ENCODE results near the gene ANKRD13C. TPM values are rescaled to one million over a fixed set of nuclear protein-coding genes. Genes with fewer than 3 reads are reported as not detected.
A peak's percentile ranks its signal among the peaks of the same experiment; 100 is the strongest.

The ANKRD13C gene
- 10 to 100 TPM; 24.1 to 24.9 TPM for total RNA-seq

GRCh38 chr1:70354332-70355110 is at the start of gene ANKRD13C:
Gene ANKRD13C (minus strand): TSS chr1:70354722. CDS start chr1:70354408, 314 bp downstream.
- peak; percentile 94 for DNase-seq
- Mint-ChIP-seq H3K9me3 (no peaks in the 10 kb centered on the region), H3K4me1 (peaks cover 42% of the 10 kb centered on the region), H3K27me3 (no peaks in the 10 kb centered on the region), H3K4me3 (peak within 1 kb of the TSS; percentile 83), H3K36me3 (ENCODE audit: low read depth) (peaks cover 36% of the 10 kb centered on the region), H3K27ac (peak within 1 kb of the TSS; percentile 91)
- ChIA-PET CTCF (interaction anchor here (0.6 to 3.1 kb wide), 3 partner anchors 11 to 153 kb away, joined by 3 to 25 read pairs (median 3); partner anchors contain the start of gene CTH), POLR2A (interaction anchor here (0.6 to 5.0 kb wide), 34 partner anchors 9 to 727 kb away, joined by 3 to 182 read pairs (median 5); partner anchors contain the start of genes CTH, LRRC40, SRSF11 and ZRANB2)

DNA sequence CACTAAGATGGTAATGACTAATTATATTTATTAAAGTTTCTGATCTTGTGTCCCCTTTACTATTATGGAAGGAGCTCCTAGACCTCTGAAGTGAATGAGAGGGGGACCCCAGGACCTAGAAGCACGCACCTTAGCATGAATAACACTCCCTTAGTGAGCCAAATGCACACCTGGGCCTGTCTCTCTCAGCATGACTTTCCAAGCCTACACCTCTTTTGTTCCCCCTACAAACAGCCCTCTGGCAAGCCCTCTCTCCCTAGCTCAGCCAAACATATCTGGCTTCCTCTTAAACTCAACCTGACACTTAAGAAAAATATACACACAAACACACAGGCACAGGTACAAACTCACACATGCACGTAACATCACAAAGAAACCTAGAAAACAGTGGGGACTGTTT is 49.2 kb upstream of the ANKRD13C start:
- Mint-ChIP-seq H3K4me1 (no peaks in the 10 kb centered on the region), H3K27me3 (peaks cover 12% of the 10 kb centered on the region), H3K27ac (no peak overlapping the region), H3K9me3 (no peaks in the 10 kb centered on the region), H3K36me3 (ENCODE audit: low read depth) (no peaks in the 10 kb centered on the region), H3K4me3 (no peak overlapping the region)
- ChIA-PET POLR2A (no interaction called here), CTCF (no interaction called here)
- no peak for DNase-seq

DNA sequence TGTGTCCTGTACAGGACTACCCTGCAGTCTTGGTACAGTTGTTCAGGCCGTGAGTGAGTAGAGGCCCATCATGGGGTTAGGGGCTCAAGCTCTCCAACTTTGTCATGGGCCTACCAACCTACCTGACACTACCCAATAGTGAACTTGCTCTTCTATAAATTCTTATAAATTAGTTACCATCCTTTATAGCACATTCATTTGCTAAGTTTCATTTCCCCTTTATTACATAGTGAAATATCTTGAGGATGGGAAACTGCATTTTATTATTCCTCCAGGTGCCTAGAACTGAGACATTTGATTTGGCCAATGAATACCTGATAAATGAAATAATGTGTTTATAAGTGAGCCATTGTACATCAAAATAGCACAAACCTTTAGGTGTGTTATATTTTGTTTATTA is 47.5 kb upstream of the ANKRD13C start:
- POLR2A ChIA-PET: interaction anchor here (0.9 to 1.7 kb wide), 2 partner anchors 9 to 47 kb away, joined by 3 to 5 read pairs; partner anchors contain the start of genes ANKRD13C and CTH
- DNase-seq: no peak
- Mint-ChIP-seq H3K4me3 (no peak overlapping the region), H3K27me3 (peaks cover 18% of the 10 kb centered on the region), H3K36me3 (ENCODE audit: low read depth) (no peaks in the 10 kb centered on the region), H3K4me1 (no peaks in the 10 kb centered on the region), H3K27ac (no peak overlapping the region), H3K9me3 (no peaks in the 10 kb centered on the region)
- CTCF ChIA-PET: no interaction called here

DNA sequence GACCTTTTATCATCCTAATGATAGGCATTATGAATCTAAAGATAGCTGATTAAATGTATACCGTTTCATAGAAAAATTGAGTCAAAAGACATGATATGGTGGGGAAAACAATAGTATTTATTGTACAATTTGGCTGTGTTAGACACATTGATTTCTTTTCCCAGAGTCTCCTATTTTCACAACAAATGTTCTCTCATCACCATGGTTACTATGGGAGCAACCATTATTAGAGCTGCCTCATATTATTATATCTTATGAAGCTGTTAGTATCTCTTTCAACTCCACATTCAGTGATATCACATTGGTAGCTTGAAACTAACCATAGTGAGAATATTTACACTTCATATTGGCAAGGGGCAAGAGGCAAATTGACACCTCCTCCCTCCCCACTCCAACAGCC is 45.8 kb upstream of the ANKRD13C start:
- Mint-ChIP-seq H3K36me3 (ENCODE audit: low read depth) (no peaks in the 10 kb centered on the region), H3K27me3 (peaks cover 20% of the 10 kb centered on the region), H3K9me3 (no peaks in the 10 kb centered on the region), H3K4me3 (no peak overlapping the region), H3K27ac (no peak overlapping the region), H3K4me1 (no peaks in the 10 kb centered on the region)
- no peak for DNase-seq
- ChIA-PET CTCF (no interaction called here), POLR2A (no interaction called here)

- Mint-ChIP-seq H3K4me3 (no peak overlapping the region), H3K4me1 (no peaks in the 10 kb centered on the region), H3K9me3 (no peaks in the 10 kb centered on the region), H3K27ac (no peak overlapping the region), H3K36me3 (ENCODE audit: low read depth) (no peaks in the 10 kb centered on the region), H3K27me3 (peaks cover 12% of the 10 kb centered on the region)
- POLR2A ChIA-PET: interaction anchor here (1.0 to 2.1 kb wide), 2 partner anchors 14 to 43 kb away, joined by 4 to 6 read pairs; partner anchors contain the start of genes ANKRD13C and CTH
- CTCF ChIA-PET: no interaction called here
- DNase-seq: no peak
Observed at GRCh38 chr1:70397013-70397412, 42.5 kb upstream of the ANKRD13C start.

DNA sequence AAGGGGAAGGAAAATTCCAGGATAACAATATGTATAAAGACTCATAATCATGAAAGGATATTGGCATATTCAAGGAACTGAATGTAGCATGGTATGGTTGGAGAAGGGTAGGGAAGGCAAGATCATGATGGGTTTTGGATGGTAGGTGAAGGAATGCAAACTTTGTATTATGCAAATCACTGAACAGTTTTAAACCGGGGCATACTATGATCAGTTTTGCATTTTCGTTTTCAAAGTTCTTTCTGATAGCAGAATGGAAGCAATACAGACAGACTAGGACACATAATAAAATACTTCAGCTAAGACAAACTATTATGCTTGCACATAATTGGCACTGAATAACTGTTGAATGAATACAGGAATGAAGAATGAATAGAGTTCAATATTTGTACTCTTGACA is 42.1 kb upstream of the ANKRD13C start:
- no peak for DNase-seq
- Mint-ChIP-seq H3K9me3 (no peaks in the 10 kb centered on the region), H3K36me3 (ENCODE audit: low read depth) (no peaks in the 10 kb centered on the region), H3K27ac (no peak overlapping the region), H3K4me1 (no peaks in the 10 kb centered on the region), H3K27me3 (peaks cover 12% of the 10 kb centered on the region), H3K4me3 (no peak overlapping the region)
- CTCF ChIA-PET: no interaction called here
- POLR2A ChIA-PET: interaction anchor here (1.0 to 2.1 kb wide), 2 partner anchors 14 to 42 kb away, joined by 4 to 6 read pairs; partner anchors contain the start of genes ANKRD13C and CTH

- POLR2A ChIA-PET: no interaction called here
- Mint-ChIP-seq H3K4me3 (no peak overlapping the region), H3K27me3 (peaks cover 18% of the 10 kb centered on the region), H3K4me1 (no peaks in the 10 kb centered on the region), H3K36me3 (ENCODE audit: low read depth) (no peaks in the 10 kb centered on the region), H3K9me3 (no peaks in the 10 kb centered on the region), H3K27ac (no peak overlapping the region)
- no peak for DNase-seq
- CTCF ChIA-PET: no interaction called here
Observed at GRCh38 chr1:70392626-70393025, 38.1 kb upstream of the ANKRD13C start.

DNA sequence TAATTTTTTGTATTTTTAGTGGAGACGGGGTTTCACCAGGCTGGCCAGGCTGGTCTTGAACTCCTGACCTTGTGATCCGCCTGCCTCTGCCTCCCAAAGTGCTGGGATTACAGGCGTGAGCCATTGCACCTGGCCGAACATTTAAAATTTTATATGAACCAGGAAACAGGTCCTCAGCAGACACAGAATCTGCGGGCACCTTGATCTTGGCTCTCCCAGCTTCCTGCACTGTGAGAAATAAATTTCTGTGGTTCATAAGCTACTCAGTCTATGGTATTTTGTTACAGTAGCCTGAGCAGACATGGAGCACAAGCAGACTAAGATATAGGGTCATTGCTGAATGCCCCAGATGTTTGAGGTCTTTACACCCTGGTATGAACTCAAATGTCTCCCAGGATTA is 33.0 kb upstream of the ANKRD13C start:
- Mint-ChIP-seq H3K27ac (no peak overlapping the region), H3K4me1 (no peaks in the 10 kb centered on the region), H3K4me3 (no peak overlapping the region), H3K27me3 (peaks cover 22% of the 10 kb centered on the region), H3K36me3 (ENCODE audit: low read depth) (no peaks in the 10 kb centered on the region), H3K9me3 (no peaks in the 10 kb centered on the region)
- CTCF ChIA-PET: no interaction called here
- POLR2A ChIA-PET: interaction anchor here (1.0 to 1.7 kb wide), 2 partner anchors 24 to 33 kb away, joined by 3 to 6 read pairs; partner anchors contain the start of genes ANKRD13C and CTH
- no peak for DNase-seq

DNA sequence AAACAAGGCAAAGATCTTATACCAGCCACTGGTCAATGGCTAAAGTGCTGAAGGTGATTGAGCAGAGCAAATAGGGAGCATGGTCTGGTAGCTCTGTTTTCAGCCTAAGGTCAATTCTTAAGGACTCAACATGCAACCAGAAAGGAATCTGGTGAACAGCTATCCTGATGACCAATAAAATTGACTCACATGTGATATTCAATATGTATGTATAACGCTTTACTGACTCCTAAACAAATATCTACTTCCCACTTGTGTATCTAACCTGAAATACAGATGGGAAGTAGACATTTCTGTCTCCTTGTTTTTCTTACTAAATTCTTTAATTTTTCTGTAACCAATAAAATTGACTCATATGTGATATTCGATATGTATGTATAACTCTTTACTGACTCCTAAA is 31.6 kb upstream of the ANKRD13C start:
- no peak for DNase-seq
- Mint-ChIP-seq H3K27ac (no peak overlapping the region), H3K27me3 (peaks cover 27% of the 10 kb centered on the region), H3K4me1 (no peaks in the 10 kb centered on the region), H3K36me3 (ENCODE audit: low read depth) (no peaks in the 10 kb centered on the region), H3K9me3 (no peaks in the 10 kb centered on the region), H3K4me3 (no peak overlapping the region)
- ChIA-PET POLR2A (no interaction called here), CTCF (no interaction called here)

DNA sequence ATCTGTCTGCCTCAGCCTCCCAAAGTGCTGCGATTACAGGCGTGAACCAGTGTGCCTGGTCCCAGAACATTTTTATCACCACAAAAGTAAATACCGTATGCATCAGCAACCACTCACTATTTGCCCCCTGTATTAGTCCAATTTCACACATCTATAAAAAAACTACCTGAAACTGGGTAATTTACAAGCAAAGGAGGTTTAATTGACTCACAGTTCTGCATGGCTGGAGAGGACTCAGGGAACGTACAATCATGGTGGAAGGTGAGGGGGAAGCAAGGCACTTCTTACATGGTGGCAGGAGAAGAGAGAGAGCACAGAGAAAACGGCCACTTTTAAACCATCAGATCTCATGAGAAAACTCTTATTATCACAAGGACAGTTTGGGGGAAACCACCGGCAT is 31.0 kb upstream of the ANKRD13C start:
- no peaks in the 10 kb centered on the region for H3K9me3 Mint-ChIP-seq
- H3K36me3 Mint-ChIP-seq (ENCODE audit: low read depth): no peaks in the 10 kb centered on the region
- no peak for DNase-seq
- peaks cover 27% of the 10 kb centered on the region for H3K27me3 Mint-ChIP-seq
- no peaks in the 10 kb centered on the region for H3K4me1 Mint-ChIP-seq
- no peak overlapping the region for H3K27ac Mint-ChIP-seq
- H3K4me3 Mint-ChIP-seq: no peak overlapping the region
- ChIA-PET POLR2A (no interaction called here), CTCF (no interaction called here)

DNA sequence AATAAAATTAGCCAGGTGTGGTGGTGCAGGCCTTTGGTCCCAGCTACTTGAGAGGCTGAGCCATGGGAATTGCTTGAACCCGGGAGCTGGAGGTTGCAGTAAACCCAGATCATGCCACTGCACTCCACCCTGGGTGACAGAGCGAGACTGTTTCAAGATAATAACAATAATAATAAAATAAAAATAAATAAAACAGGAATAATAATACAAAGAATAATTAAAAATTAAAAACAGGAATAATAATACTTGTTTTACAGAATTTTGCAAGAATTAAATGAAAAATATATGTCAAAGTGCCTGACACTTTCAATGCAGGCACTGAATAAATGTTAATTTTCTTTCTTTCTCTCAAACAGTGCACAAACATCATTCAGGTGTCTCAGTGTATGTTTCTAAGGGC is 30.0 kb upstream of the ANKRD13C start:
- Mint-ChIP-seq H3K36me3 (ENCODE audit: low read depth) (no peaks in the 10 kb centered on the region), H3K4me1 (no peaks in the 10 kb centered on the region), H3K9me3 (no peaks in the 10 kb centered on the region), H3K27ac (no peak overlapping the region), H3K27me3 (peaks cover 24% of the 10 kb centered on the region), H3K4me3 (no peak overlapping the region)
- ChIA-PET CTCF (no interaction called here), POLR2A (no interaction called here)
- DNase-seq: no peak

- no peak for DNase-seq
- CTCF ChIA-PET: no interaction called here
- no peak overlapping the region for H3K27ac Mint-ChIP-seq
Observed at GRCh38 chr1:70383483-70383882, 29.0 kb upstream of the ANKRD13C start.

GRCh38 chr1:70382682-70383081 is 28.2 kb upstream of the ANKRD13C start:
- H3K36me3 Mint-ChIP-seq (ENCODE audit: low read depth): no peaks in the 10 kb centered on the region
- POLR2A ChIA-PET: interaction anchor here (1.0 kb wide), 1 partner anchor 28 kb away, joined by 4 read pairs; no protein-coding TSS in a partner anchor

More at GRCh38 chr1:70383483-70383882, 29.0 kb upstream of the ANKRD13C start:
- Mint-ChIP-seq H3K9me3 (no peaks in the 10 kb centered on the region), H3K36me3 (ENCODE audit: low read depth) (no peaks in the 10 kb centered on the region), H3K4me1 (no peaks in the 10 kb centered on the region), H3K27me3 (peaks cover 17% of the 10 kb centered on the region), H3K4me3 (no peak overlapping the region)
- POLR2A ChIA-PET: interaction anchor here (1.0 kb wide), 1 partner anchor 27 kb away, joined by 4 read pairs; no protein-coding TSS in a partner anchor

GRCh38 chr1:70376196-70376595 is 21.7 kb upstream of the ANKRD13C start:
- H3K4me1 Mint-ChIP-seq: no peaks in the 10 kb centered on the region
- no peaks in the 10 kb centered on the region for H3K27me3 Mint-ChIP-seq
- no peak overlapping the region for H3K4me3 Mint-ChIP-seq
- no peaks in the 10 kb centered on the region for H3K36me3 Mint-ChIP-seq (ENCODE audit: low read depth)
- no peaks in the 10 kb centered on the region for H3K9me3 Mint-ChIP-seq
- ChIA-PET CTCF (no interaction called here), POLR2A (no interaction called here)
- no peak overlapping the region for H3K27ac Mint-ChIP-seq
- no peak for DNase-seq

More at GRCh38 chr1:70382682-70383081, 28.2 kb upstream of the ANKRD13C start:
- H3K4me3 Mint-ChIP-seq: no peak overlapping the region
- DNase-seq: no peak
- no peak overlapping the region for H3K27ac Mint-ChIP-seq
- H3K27me3 Mint-ChIP-seq: peaks cover 17% of the 10 kb centered on the region
- H3K4me1 Mint-ChIP-seq: no peaks in the 10 kb centered on the region
- H3K9me3 Mint-ChIP-seq: no peaks in the 10 kb centered on the region
- CTCF ChIA-PET: no interaction called here

Measured in activated CD4-positive, alpha-beta memory T cell treated with anti-CD3 and anti-CD28 coated beads, Interleukin-2, amount 10 ng/mL, durations not matched to agents 7 days and 5 days (primary cell).